Measurements from ENCODE around the gene NCKAP5L. TPM values are rescaled to one million over a fixed set of nuclear protein-coding genes. Genes with fewer than 3 reads are reported as not detected.

Gene NCKAP5L
- total and polyA plus RNA-seq, 9 of the 15 experiments (the other 6 are each of a cell fraction or from before 2014, with no cell fraction given) = 0.01 to 14.4 (median 3.7) TPM

GRCh38 chr12:49750027-49750995, 77.9 kb downstream of the NCKAP5L start (continued):
- TF ChIP-seq, protein P1, sequence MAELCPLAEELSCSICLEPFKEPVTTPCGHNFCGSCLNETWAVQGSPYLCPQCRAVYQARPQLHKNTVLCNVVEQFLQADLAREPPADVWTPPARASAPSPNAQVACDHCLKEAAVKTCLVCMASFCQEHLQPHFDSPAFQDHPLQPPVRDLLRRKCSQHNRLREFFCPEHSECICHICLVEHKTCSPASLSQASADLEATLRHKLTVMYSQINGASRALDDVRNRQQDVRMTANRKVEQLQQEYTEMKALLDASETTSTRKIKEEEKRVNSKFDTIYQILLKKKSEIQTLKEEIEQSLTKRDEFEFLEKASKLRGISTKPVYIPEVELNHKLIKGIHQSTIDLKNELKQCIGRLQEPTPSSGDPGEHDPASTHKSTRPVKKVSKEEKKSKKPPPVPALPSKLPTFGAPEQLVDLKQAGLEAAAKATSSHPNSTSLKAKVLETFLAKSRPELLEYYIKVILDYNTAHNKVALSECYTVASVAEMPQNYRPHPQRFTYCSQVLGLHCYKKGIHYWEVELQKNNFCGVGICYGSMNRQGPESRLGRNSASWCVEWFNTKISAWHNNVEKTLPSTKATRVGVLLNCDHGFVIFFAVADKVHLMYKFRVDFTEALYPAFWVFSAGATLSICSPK (IDR thresholded peaks at IDR 0.05; ENCODE audit: borderline replicate concordance) = no peak
- no peak; the same call in 1 of the 2 replicates for TF ChIP-seq PML (IDR thresholded peaks at IDR 0.05; ENCODE audit: low read length)
- no peak for TF ChIP-seq MBD1 (CRISPR knock-in tag; IDR thresholded peaks at IDR 0.05)
- TF ChIP-seq, protein P2, sequence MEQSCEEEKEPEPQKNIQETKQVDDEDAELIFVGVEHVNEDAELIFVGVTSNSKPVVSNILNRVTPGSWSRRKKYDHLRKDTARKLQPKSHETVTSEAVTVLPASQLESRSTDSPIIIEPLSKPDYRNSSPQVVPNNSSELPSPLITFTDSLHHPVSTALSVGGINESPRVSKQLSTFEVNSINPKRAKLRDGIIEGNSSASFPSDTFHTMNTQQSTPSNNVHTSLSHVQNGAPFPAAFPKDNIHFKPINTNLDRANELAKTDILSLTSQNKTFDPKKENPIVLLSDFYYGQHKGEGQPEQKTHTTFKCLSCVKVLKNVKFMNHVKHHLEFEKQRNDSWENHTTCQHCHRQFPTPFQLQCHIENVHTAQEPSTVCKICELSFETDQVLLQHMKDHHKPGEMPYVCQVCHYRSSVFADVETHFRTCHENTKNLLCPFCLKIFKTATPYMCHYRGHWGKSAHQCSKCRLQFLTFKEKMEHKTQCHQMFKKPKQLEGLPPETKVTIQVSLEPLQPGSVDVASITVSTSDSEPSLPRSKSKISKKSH (CRISPR knock-in tag; IDR thresholded peaks at IDR 0.05) = no peak
- TF ChIP-seq FOS (IDR thresholded peaks at IDR 0.05; ENCODE audit: extremely low read depth, insufficient read length) = peak; percentile 19
- TF ChIP-seq MNT (conservative IDR thresholded peaks at IDR 0.05) = peak; percentile 34 to 55; a peak in 1 of 4 replicates
- no peak for TF ChIP-seq USF1 (CRISPR knock-in tag; IDR thresholded peaks at IDR 0.05)
- TF ChIP-seq TCF7 (IDR thresholded peaks at IDR 0.05; ENCODE audit: borderline replicate concordance) = no peak
- TF ChIP-seq GATA2 (CRISPR knock-in tag; IDR thresholded peaks at IDR 0.05) = no peak
- TF ChIP-seq, protein P3, sequence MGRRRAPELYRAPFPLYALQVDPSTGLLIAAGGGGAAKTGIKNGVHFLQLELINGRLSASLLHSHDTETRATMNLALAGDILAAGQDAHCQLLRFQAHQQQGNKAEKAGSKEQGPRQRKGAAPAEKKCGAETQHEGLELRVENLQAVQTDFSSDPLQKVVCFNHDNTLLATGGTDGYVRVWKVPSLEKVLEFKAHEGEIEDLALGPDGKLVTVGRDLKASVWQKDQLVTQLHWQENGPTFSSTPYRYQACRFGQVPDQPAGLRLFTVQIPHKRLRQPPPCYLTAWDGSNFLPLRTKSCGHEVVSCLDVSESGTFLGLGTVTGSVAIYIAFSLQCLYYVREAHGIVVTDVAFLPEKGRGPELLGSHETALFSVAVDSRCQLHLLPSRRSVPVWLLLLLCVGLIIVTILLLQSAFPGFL (CRISPR knock-in tag; IDR thresholded peaks at IDR 0.05) = no peak
- TF ChIP-seq ETV5 (CRISPR knock-in tag; IDR thresholded peaks at IDR 0.05; ENCODE audit: low read depth) = no peak
- TF ChIP-seq ZBTB33 (CRISPR knock-in tag; IDR thresholded peaks at IDR 0.05) = peak; percentile 72
- no peak for TF ChIP-seq ILK (tag; IDR thresholded peaks at IDR 0.05; ENCODE audit: borderline replicate concordance, low read depth)
- TF ChIP-seq NFE2 (IDR thresholded peaks at IDR 0.05; ENCODE audit: low read depth) = no peak
- no peak for TF ChIP-seq PRMT5 (CRISPR knock-in tag; IDR thresholded peaks at IDR 0.05)

All from K562 (cell line).